Transverse colon (tissue), 4 donors: ENCODE measurements around the gene THAP5. TPM values are rescaled to one million over a fixed set of nuclear protein-coding genes. Genes with fewer than 3 reads are reported as not detected.

Experiments
- DNase-seq: peaks from one replicate; pipeline ENCODE4 v3.0.0-alpha.2; 2019
- H3K27ac ChIP-seq, 4 donors: fragments of 200-600 bp; sonication (generic); 2 replicates each; pipeline ENCODE4 v1.5.1; 2016 to 2018; ENCODE audit warnings: inconsistent platforms in 4 of 4
- H3K27me3 ChIP-seq: fragments of 200-600 bp; sonication (generic); 2 replicates; pipeline ENCODE4 v1.5.1; 2017; ENCODE audit warnings: inconsistent platforms
- H3K36me3 ChIP-seq, 4 donors: fragments of 200-600 bp; sonication (generic); 2 replicates each; pipeline ENCODE4 v1.5.1; 2017 to 2019; ENCODE audit warnings: inconsistent platforms in 4 of 4
- H3K4me1 ChIP-seq, 4 donors: fragments of 200-600 bp; sonication (generic); 2 replicates each; pipeline ENCODE4 v1.5.1; 2017 to 2020; ENCODE audit warnings: inconsistent platforms in 4 of 4
- H3K4me3 ChIP-seq, 4 donors: fragments of 200-600 bp; sonication (generic); 1 replicate in 1 of 4; 2 replicates in 3 of 4; pipeline versions ENCODE4 v1.5.1 to v1.6.1; 2017 to 2019; ENCODE audit warnings: inconsistent platforms in 4 of 4
- H3K9me3 ChIP-seq, 2 donors: fragments of 200-600 bp; sonication (generic); 2 replicates each; pipeline ENCODE4 v1.5.1; 2017 to 2019; ENCODE audit warnings: inconsistent platforms in 2 of 2
- CTCF ChIP-seq, 5 experiments: fragments of 200-600 bp in 3 of 5; fragments of 450-650 bp in 2 of 5; sonication (generic) in 3 of 5; IDR thresholded peaks; 1 replicate in 2 of 5; 2 replicates in 3 of 5; pipeline ENCODE4 v1.5.1; 2016 to 2017; ENCODE audit warnings: antibody characterized with exemption in 5 of 5, inconsistent platforms in 3 of 5, mild to moderate bottlenecking in 2 of 5, moderate library complexity in 1 of 5
- EP300 ChIP-seq: sonication (generic); formaldehyde crosslinking; IDR thresholded peaks from one replicate; pipeline ENCODE4 v1.6.1; 2017; ENCODE audit warnings: antibody characterized with exemption, low read depth
- POLR2A ChIP-seq: fragments of 450-650 bp; IDR thresholded peaks from one replicate; pipeline ENCODE4 v1.6.1; 2016; ENCODE audit warnings: antibody characterized with exemption, mild to moderate bottlenecking, moderate library complexity
- POLR2AphosphoS5 ChIP-seq, 3 donors: sonication (generic); formaldehyde crosslinking; IDR thresholded peaks; one replicate each; pipeline ENCODE4 v1.6.1; 2016; ENCODE audit warnings: antibody characterized with exemption in 3 of 3
- WGBS, 2 donors: methylation state at CpG; one replicate each; pipeline ENCODE4 v1.1.5; 2018; ENCODE audit warnings: low coverage in 1 of 2; 5-methylcytosine and 5-hydroxymethylcytosine counted together
- in situ Hi-C, 4 donors: fragments of 200-750 bp; cut with MboI; loops; one replicate each; pipeline versions ENCODE4 v1.15.0 to v1.15.1; 2017; ENCODE audit warnings: low sequenced_read_pairs in 3 of 4, low pct_ligation_motif_present in 1 of 4, low pct_unique_long_range_greater_than_20kb in 1 of 4
- intact Hi-C: fragments of 100-400 bp; cut with DNase I; formaldehyde crosslinking; loops from one replicate; pipeline ENCODE4 v1.15.1; 2023; ENCODE audit warnings: low total_unique reads
- total RNA-seq, 4 donors: library from RNA; depleted of rRNA; stranded (reverse); fragments of >200 nt; gene quantifications; one replicate each; pipeline ENCODE4 v1.1.0, GENCODE V29; 2016

THAP5 gene
- total RNA-seq, 4 donors from 2014 or later: 2.2 to 19.1 (median 12.8) TPM

GRCh38 chr7:108589874-108590273, 20.4 kb upstream of the THAP5 start:
- Histone ChIP-seq H3K9me3 (no peaks in the 10 kb centered on the region), H3K4me3 (no peak overlapping the region), H3K27me3 (no peaks in the 10 kb centered on the region), H3K36me3 (no peaks in the 10 kb centered on the region), H3K27ac (no peak overlapping the region), H3K4me1 (no peaks in the 10 kb centered on the region)
- intact Hi-C loops: no loop called here
- in situ Hi-C loops: no loop called here
- DNase-seq: no peak
- 83% methylated on average over 1 of the region's 1 CpG; no CpG with 5 or more reads in 1 of the 2 donors for WGBS, 2 donors
- TF ChIP-seq CTCF (IDR thresholded peaks at IDR 0.05): no peak
- TF ChIP-seq POLR2AphosphoS5 (IDR thresholded peaks at IDR 0.05): no peak
- TF ChIP-seq EP300: no peak
- TF ChIP-seq POLR2A: no peak

DNA sequence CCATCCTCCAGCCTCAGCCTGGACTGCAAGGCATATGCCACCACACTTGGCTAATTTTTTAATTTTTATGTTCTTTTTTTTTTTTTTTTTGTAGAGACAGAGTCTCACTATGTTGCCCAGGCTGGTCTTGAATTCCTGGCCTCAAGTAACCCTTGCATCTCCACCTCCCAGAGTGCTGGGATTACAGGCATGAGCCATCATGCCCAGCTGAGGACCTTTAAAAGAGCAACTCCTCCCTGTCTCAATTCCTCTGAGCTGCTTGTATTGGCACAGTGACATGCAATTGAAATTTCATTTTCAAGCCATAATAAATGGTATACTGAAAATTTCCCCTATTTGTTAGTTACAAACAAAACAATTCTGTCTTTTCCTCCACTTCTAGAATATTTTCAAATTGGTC, 19.7 kb upstream of the THAP5 start:
- Histone ChIP-seq H3K27me3 (no peaks in the 10 kb centered on the region), H3K4me1 (no peaks in the 10 kb centered on the region), H3K27ac (no peak overlapping the region), H3K36me3 (no peaks in the 10 kb centered on the region), H3K9me3 (no peaks in the 10 kb centered on the region), H3K4me3 (no peak overlapping the region)
- no peak for DNase-seq
- in situ Hi-C loops (no loop called here), intact Hi-C loops (no loop called here)
- no peak for TF ChIP-seq POLR2A
- TF ChIP-seq POLR2AphosphoS5 (IDR thresholded peaks at IDR 0.05): no peak
- TF ChIP-seq CTCF (IDR thresholded peaks at IDR 0.05): no peak
- TF ChIP-seq EP300: no peak

- no peak for TF ChIP-seq CTCF (IDR thresholded peaks at IDR 0.05)
- TF ChIP-seq POLR2A: no peak
- TF ChIP-seq EP300: no peak
- no peak for TF ChIP-seq POLR2AphosphoS5 (IDR thresholded peaks at IDR 0.05)
- Histone ChIP-seq H3K36me3 (no peaks in the 10 kb centered on the region), H3K9me3 (no peaks in the 10 kb centered on the region), H3K27ac (no peak overlapping the region), H3K4me1 (no peaks in the 10 kb centered on the region), H3K27me3 (no peaks in the 10 kb centered on the region), H3K4me3 (no peak overlapping the region)
- in situ Hi-C loops (no loop called here), intact Hi-C loops (no loop called here)
- WGBS, 2 donors: 65 to 77% methylated on average over 2 of the region's 3 CpGs
- DNase-seq: no peak
Observed at GRCh38 chr7:108586274-108586710, 16.8 kb upstream of the THAP5 start.

- no peaks in the 10 kb centered on the region for H3K27me3 ChIP-seq
- no peak for TF ChIP-seq POLR2A
- TF ChIP-seq EP300: no peak
- TF ChIP-seq CTCF (IDR thresholded peaks at IDR 0.05): no peak
- no peak for TF ChIP-seq POLR2AphosphoS5 (IDR thresholded peaks at IDR 0.05)
- 86 to 87% methylated on average over 2 of the region's 2 CpGs for WGBS, 2 donors
- DNase-seq: no peak
- no peaks in the 10 kb centered on the region for H3K36me3 ChIP-seq
- in situ Hi-C loops: no loop called here
- no peaks in the 10 kb centered on the region for H3K4me1 ChIP-seq
- H3K4me3 ChIP-seq: no peak overlapping the region
- intact Hi-C loops: no loop called here
- no peak overlapping the region for H3K27ac ChIP-seq
- H3K9me3 ChIP-seq: no peaks in the 10 kb centered on the region
Observed at GRCh38 chr7:108585843-108586242, 16.3 kb upstream of the THAP5 start.
